K562 (cell line): Measurements from ENCODE around the gene HCN3. TPM values are rescaled to one million over a fixed set of nuclear protein-coding genes. Genes with fewer than 3 reads are reported as not detected.

Source experiments
- BHLHE40 ChIP-seq: IDR thresholded peaks from 2 replicates; pipeline ENCODE4 v1.6.1; 2011; ENCODE audit warnings: low read length, improper control_type of control experiment
- CTBP1 ChIP-seq: fragments of 450-650 bp; IDR thresholded peaks from 2 replicates; pipeline ENCODE4 v1.6.1; 2016; ENCODE audit warnings: borderline replicate concordance
- DMBX1 ChIP-seq: fragments of 250-450 bp; sonication (Bioruptor Pico); IDR thresholded peaks from 2 replicates; pipeline ENCODE4 v1.8.0; 2022; ENCODE audit warnings: inconsistent platforms, mild to moderate bottlenecking, moderate library complexity, borderline replicate concordance
- FOSL1 ChIP-seq: fragments of 200-800 bp; sonication (Bioruptor generic); conservative IDR thresholded peaks from 2 replicates; pipeline ENCODE4 v1.6.1; 2016; ENCODE audit warnings: missing genetic modification characterization, missing compliant biosample characterization
- GMEB1 ChIP-seq: fragments of 250-450 bp; sonication (Bioruptor Pico); IDR thresholded peaks from 2 replicates; pipeline ENCODE4 v1.4.0; 2020; ENCODE audit warnings: mild to moderate bottlenecking
- HDAC2 ChIP-seq: fragments of 450-650 bp; IDR thresholded peaks from 2 replicates; pipeline ENCODE4 v1.6.1; 2016; ENCODE audit warnings: mild to moderate bottlenecking
- KLF13 ChIP-seq: fragments of 450-650 bp; IDR thresholded peaks from 2 replicates; pipeline ENCODE4 v1.6.1; 2016; ENCODE audit warnings: missing genetic modification characterization, low read depth, mild to moderate bottlenecking, missing compliant biosample characterization, moderate library complexity, borderline replicate concordance
- NCOR1 ChIP-seq: fragments of 450-650 bp; IDR thresholded peaks from 2 replicates; pipeline ENCODE4 v1.6.1; 2016; ENCODE audit warnings: mild to moderate bottlenecking, moderate library complexity
- NELFE ChIP-seq: IDR thresholded peaks from 2 replicates; pipeline ENCODE4 v1.6.1; 2011; ENCODE audit warnings: mild to moderate bottlenecking; ENCODE audit not compliant: insufficient read depth, insufficient read length
- PHF8 ChIP-seq: fragments of 200-600 bp; sonication (generic); IDR thresholded peaks from 2 replicates; pipeline ENCODE4 v1.6.1; 2012; ENCODE audit warnings: mixed run types, mild to moderate bottlenecking, inconsistent platforms, low read length, moderate library complexity, borderline replicate concordance
- POLR2B ChIP-seq: fragments of 450-650 bp; IDR thresholded peaks from 2 replicates; pipeline ENCODE4 v1.6.1; 2018; ENCODE audit warnings: low read depth; ENCODE audit not compliant: partially characterized antibody
- PREB ChIP-seq: sonication (generic); formaldehyde crosslinking; IDR thresholded peaks from 2 replicates; pipeline ENCODE4 v1.8.1; 2023; ENCODE audit warnings: mild to moderate bottlenecking, missing genetic modification reagents
- SIX5 ChIP-seq, 2 experiments: IDR thresholded peaks; 2 replicates each; pipeline ENCODE4 v1.6.1; 2011; ENCODE audit warnings: low read length in 2 of 2, borderline replicate concordance in 1 of 2, low read depth in 1 of 2, mild to moderate bottlenecking in 1 of 2, moderate library complexity in 1 of 2; ENCODE audit not compliant: insufficient read depth in 1 of 2
- THAP12 ChIP-seq: fragments of 250-450 bp; sonication (Bioruptor Pico); IDR thresholded peaks from 2 replicates; pipeline ENCODE4 v1.9.0; 2021; ENCODE audit warnings: mild to moderate bottlenecking, inconsistent platforms
- USF2 ChIP-seq: sonication (generic); formaldehyde crosslinking; IDR thresholded peaks from 2 replicates; pipeline ENCODE4 v1.5.0; 2020; ENCODE audit warnings: missing genetic modification reagents
- YY1 ChIP-seq, 3 experiments: IDR thresholded peaks; 2 replicates each; pipeline ENCODE4 v1.6.1; 2011; ENCODE audit warnings: low read length in 2 of 3, mild to moderate bottlenecking in 2 of 3, moderate library complexity in 2 of 3, borderline replicate concordance in 1 of 3, control low read depth in 1 of 3, low read depth in 1 of 3; ENCODE audit not compliant: insufficient read depth in 3 of 3, insufficient replicate concordance in 2 of 3, control insufficient read depth in 1 of 3, insufficient read length in 1 of 3; ENCODE audit errors: extremely low read depth in 1 of 3
- ZC3H4 ChIP-seq: sonication (generic); formaldehyde crosslinking; IDR thresholded peaks from 2 replicates; pipeline ENCODE4 v1.9.0; 2021; ENCODE audit warnings: missing genetic modification reagents, borderline replicate concordance
- ZNF584 ChIP-seq: fragments of 200-800 bp; sonication (Bioruptor generic); IDR thresholded peaks from 2 replicates; pipeline ENCODE4 v1.6.1; 2016; ENCODE audit warnings: low read depth, mild to moderate bottlenecking, missing genetic modification characterization, missing compliant biosample characterization
- polyA plus RNA-seq, 8 experiments: library from polyadenylated mRNA; depleted of rRNA in 4 of 8; stranded (reverse) in 5 of 8; unstranded in 3 of 8; fragments of >200 nt; fragmentation: Nextera tagmentation in 2 of 8; fragmentation: Illumina TruSeq in 1 of 8; extraction: Ambion mirVana in 2 of 8; extraction: Trizol in 1 of 8; gene quantifications; 2 replicates each; pipeline versions ENCODE4 v1.2.1 to v1.2.3, GENCODE V29; 2011 to 2014; ENCODE audit warnings: inconsistent platforms in 1 of 8, missing spikeins in 1 of 8
- total RNA-seq, 7 experiments: library from RNA; depleted of rRNA in 6 of 7; stranded (reverse); fragments of >200 nt in 6 of 7; fragmentation: Illumina TruSeq in 2 of 7; extraction: Trizol in 2 of 7; gene quantifications; 2 replicates each; pipeline versions ENCODE4 v1.2.1 to v1.2.3, GENCODE V29; 2011 to 2021; ENCODE audit warnings: low replicate concordance in 1 of 7

HCN3 gene
- total and polyA plus RNA-seq, 9 of the 15 experiments (the other 6 are each of a cell fraction or from before 2014, with no cell fraction given), result 0.91 to 9.7 (median 3.9) TPM

- no peak for TF ChIP-seq NELFE
- 0 out of 2 replicates have a peak, but pooled peaks have one; percentile 34 for TF ChIP-seq KLF13 (tag)
- TF ChIP-seq BHLHE40, result peak; percentile 80; the same call in 1 of the 2 replicates
- peak; percentile 69 for TF ChIP-seq USF2 (CRISPR knock-in tag)
- TF ChIP-seq POLR2B, result peak; percentile 84
- TF ChIP-seq NCOR1, result no peak
- TF ChIP-seq CTBP1, result no peak; the same call in 1 of the 2 replicates
- 0 out of 2 replicates have a peak, but pooled peaks have one; percentile 19 for TF ChIP-seq HDAC2
- peak; percentile 59 for TF ChIP-seq FOSL1
- TF ChIP-seq DMBX1 (CRISPR knock-in tag), result no peak
- TF ChIP-seq THAP12 (CRISPR knock-in tag), result no peak
- TF ChIP-seq SIX5 (IDR thresholded peaks at IDR 0.05; ENCODE audit: borderline replicate concordance in 1 of 2, insufficient read depth in 1 of 2, low read depth in 1 of 2, low read length in 2 of 2), result peak; percentile 87 to 88; a peak in 3 of 4 replicates
- no peak for TF ChIP-seq PREB (CRISPR knock-in tag)
- peak; percentile 38 to 77 (median 74) for TF ChIP-seq YY1 (IDR thresholded peaks at IDR 0.05; ENCODE audit: borderline replicate concordance in 1 of 3, control insufficient read depth in 1 of 3, extremely low read depth in 1 of 3, insufficient read depth in 3 of 3, insufficient read length in 1 of 3, insufficient replicate concordance in 2 of 3, low read depth in 1 of 3, low read length in 2 of 3)
- peak; percentile 36; the same call in 1 of the 2 replicates for TF ChIP-seq ZNF584 (CRISPR knock-in tag)
- peak; percentile 83; the same call in 1 of the 2 replicates for TF ChIP-seq PHF8
- TF ChIP-seq GMEB1 (CRISPR knock-in tag), result peak; percentile 82
- no peak for TF ChIP-seq ZC3H4 (CRISPR knock-in tag)
These were observed 31.5 kb downstream of the HCN3 start, which contains the start of gene FDPS (continued) for GRCh38 chr1:155308493-155309422.
